HG03565 (cell line): Measurements from ENCODE around the gene HOXD3.

ENCODE experiments used
- ATAC-seq: cut with Tn5 transposase; IDR thresholded peaks from one replicate; pipeline ENCODE4 v1.9.1; 2021; ENCODE audit warnings: mild to moderate bottlenecking, moderate library complexity; ENCODE audit not compliant: unreplicated experiment

HOXD3 gene

DNA sequence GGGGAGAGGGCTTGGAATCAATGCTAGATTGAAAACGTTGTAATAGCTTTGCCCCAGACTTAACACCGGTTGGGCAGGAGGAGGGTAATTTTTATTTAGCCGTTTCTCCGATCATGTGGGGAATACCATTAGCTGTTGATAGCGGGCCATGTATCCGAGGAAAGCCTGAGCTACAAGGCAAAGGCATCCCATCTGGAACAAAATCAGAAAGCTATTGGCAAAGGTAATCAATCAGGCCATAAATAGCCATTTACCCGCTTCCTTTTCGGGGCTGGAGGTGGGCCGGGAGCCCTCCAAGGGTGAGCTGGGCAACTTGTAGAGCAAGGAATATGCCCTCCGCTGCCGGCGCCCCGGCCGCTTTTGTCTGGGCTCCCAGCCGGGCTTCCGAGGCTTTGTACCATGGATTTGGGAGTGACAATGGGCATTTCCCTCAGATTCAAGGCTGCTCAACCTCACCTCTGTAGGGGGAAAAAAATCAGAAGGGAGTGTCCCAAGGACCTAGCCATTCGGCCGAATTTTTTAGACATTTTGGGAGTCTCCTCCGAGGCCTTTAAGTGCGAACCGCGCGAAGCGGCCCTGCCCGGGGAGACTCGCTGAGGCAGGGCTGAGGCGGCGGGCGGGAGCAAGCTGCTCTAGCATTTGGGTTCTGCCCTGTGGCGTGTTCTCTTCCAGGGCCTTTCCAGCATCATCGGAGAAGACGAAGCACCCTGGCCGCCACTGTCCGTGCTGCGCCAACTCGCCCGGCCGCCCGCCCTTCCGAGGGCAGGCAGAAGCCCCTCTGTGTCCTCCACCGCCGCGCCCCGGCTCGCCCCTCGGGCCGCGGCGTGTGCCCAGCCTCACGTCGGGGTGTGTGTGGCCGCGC, 35.7 kb upstream of the HOXD3 start:
- ATAC-seq = no peak

DNA sequence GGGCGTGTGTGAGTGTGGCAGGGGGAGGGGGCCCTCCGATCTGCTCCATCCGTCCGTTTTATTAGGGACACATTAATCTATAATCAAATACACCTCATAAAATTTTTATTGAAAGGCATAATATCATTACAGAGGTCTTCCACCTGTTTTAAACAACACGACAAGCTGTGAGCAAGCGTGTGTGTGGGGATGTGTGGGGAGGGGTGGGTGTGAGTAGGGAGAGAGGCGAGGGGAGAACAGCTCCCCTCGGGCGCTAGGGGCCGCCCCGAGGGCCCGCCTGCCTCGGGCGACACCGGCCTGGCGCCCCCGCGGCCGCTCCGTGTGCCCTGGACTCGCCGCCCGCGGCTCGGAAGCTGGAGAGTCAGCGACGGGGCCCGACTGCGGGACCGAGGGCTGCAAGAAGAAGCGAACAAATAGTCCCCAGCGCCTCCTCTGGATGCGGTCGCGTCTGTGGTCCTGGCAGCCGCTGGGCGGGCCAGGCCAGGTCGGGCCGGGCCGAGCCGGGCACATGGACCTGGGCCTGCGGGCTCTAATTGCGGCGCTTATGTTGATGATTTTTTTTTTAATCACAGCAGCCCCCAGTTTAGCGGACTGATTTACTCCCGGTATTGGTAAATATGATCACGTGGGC, 34.9 kb upstream of the HOXD3 start:
- no peak for ATAC-seq

DNA sequence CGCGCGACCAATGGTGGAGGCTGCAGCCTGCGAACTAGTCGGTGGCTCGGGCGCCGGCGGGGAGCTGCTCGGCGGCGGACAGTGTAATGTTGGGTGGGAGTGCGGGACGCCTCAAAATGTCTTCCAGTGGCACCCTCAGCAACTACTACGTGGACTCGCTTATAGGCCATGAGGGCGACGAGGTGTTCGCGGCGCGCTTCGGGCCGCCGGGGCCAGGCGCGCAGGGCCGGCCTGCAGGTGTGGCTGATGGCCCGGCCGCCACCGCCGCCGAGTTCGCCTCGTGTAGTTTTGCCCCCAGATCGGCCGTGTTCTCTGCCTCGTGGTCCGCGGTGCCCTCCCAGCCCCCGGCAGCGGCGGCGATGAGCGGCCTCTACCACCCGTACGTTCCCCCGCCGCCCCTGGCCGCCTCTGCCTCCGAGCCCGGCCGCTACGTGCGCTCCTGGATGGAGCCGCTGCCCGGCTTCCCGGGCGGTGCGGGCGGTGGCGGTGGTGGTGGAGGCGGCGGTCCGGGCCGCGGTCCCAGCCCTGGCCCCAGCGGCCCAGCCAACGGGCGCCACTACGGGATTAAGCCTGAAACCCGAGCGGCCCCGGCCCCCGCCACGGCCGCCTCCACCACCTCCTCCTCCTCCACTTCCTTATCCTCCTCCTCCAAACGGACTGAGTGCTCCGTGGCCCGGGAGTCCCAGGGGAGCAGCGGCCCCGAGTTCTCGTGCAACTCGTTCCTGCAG, 34.3 kb upstream of the HOXD3 start, which contains the start of gene HOXD9:
Gene HOXD9, plus strand, starts transcription at position 37 of the 728 bp plus-strand sequence. Its CDS starts 50 bp downstream, at position 87.
- ATAC-seq = no peak

DNA sequence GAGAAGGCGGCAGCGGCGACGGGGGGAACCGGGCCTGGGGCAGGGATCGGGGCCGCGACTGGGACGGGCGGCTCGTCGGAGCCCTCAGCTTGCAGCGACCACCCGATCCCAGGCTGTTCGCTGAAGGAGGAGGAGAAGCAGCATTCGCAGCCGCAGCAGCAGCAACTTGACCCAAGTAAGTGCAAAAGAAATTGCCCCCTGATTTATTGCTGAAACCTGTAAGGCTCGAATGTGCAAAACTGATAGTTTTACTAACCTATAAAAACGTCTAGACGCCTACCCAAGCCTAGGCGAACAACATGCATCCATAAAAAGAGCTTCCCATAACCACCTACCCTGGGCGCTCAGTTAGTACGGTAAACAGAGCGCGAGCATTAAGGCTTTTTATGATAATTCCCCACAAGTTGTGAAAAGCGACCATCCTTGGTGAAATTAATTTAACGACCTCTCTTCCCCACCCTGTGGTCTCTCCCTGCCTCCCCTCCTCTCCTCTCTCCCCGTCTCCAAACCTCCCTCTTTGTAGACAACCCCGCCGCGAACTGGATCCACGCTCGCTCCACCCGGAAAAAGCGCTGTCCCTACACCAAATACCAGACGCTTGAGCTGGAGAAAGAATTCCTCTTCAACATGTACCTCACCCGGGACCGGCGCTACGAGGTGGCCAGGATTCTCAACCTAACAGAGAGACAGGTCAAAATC, 33.5 kb upstream of the HOXD3 start:
- ATAC-seq = no peak

- ATAC-seq = no peak
These were observed 32.8 kb upstream of the HOXD3 start for GRCh38 chr2:176124110-176124946.

GRCh38 chr2:176124947-176125771, 31.9 kb upstream of the HOXD3 start:
- no peak for ATAC-seq

DNA sequence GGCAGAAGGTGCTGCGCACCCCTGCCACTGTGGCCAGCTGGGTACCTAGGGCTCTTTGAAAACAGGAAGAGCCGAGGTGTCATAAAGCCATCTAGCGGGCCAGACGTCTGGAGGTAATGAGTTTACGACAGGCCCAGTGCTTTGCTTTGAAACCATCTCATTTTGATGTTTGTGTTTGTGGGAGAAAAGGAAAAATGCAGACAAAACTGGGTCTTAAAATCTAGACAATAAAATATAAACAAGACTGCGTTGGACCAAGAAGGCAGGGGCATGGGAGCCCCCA, 31.4 kb upstream of the HOXD3 start:
- ATAC-seq = no peak

DNA sequence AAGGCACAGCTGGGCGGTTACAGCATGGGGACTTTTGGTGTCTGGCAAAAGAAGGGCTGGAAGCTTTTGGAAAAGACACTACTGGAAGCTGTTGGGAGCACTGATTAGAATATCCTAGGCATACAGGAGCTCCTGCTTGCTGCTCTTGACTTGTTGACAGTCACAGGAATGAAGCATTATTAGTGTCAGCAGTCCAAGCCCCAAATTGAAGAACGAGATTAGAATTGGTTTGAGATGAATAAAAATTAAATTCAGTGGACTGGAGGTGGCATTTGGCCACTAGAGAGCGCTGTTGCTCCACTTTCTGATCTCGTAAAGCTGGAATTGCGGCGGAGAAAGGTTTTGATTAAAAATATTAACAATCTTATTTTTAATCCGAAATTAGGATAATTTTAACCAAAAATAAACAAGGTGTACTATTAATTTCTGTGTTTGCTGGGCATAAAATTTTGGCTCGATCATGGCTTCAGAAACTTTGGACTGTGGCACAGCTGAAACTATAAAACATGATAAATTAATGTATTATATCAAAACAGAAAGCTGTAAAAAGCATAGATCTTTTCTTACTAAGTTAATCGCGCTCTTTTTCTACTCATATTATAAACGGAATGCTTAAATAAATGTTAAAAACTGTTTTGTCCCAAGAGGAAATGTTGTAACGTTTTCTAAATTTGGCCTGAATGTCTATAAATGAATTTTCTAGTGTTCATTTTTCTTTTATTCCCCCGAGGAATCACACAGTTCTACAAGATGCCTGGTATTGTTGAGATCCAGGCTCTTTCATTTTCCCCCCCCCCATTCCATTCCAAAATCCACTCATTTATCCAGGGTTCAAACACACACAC, 30.0 kb upstream of the HOXD3 start:
- ATAC-seq = no peak

GRCh38 chr2:176127774-176128072, 29.4 kb upstream of the HOXD3 start:
- ATAC-seq = no peak

GRCh38 chr2:176128172-176128981, 28.7 kb upstream of the HOXD3 start:
- ATAC-seq = no peak

DNA sequence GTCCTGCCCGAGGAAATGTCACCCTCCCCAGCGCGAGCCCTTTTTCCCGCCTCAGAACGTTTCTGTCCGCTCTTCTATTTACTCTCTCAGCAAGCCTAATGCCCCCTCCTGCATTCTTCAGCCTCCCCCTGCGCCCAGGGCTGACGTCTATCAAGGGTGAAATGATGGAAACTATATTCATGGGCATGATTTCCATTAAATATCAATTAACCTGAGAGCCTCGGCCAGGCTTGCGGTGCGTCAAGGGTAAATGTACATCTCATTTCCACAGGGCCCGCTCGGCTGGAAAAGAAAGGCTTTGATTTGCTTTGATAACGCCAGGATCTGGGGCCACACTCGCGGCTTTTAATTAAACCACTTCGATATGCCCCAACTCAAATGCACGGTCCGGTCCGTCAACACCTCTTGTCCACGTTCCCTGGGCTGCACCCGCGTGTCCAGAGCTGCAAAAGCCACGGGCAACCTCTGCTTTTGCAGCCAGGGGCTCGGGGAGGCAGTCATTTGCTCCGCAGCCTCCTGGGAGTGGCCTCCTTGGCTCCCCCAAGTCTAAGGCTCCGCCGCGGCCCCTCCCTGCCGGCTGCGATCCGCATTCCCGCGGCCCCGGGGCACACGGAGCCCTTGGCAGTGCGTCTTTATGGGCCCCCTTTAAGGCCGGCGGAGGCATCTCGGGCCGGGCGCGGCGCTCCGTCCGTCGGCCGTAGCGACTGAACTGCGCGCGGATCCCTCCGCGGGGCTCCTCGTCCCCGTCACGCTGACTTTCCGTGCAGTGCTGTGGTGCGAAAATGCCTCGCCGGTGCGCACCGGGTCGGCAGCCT, 27.9 kb upstream of the HOXD3 start, which contains the start of gene HOXD8:
Gene HOXD8, plus strand, starts transcription at position 724 of the 815 bp plus-strand sequence. CDS start 662 bp downstream, outside the sequence.
- ATAC-seq = no peak

- no peak for ATAC-seq
These were observed 27.3 kb upstream of the HOXD3 start for GRCh38 chr2:176129813-176130146.

- no peak for ATAC-seq
These were observed 26.8 kb upstream of the HOXD3 start for GRCh38 chr2:176130147-176130956.

DNA sequence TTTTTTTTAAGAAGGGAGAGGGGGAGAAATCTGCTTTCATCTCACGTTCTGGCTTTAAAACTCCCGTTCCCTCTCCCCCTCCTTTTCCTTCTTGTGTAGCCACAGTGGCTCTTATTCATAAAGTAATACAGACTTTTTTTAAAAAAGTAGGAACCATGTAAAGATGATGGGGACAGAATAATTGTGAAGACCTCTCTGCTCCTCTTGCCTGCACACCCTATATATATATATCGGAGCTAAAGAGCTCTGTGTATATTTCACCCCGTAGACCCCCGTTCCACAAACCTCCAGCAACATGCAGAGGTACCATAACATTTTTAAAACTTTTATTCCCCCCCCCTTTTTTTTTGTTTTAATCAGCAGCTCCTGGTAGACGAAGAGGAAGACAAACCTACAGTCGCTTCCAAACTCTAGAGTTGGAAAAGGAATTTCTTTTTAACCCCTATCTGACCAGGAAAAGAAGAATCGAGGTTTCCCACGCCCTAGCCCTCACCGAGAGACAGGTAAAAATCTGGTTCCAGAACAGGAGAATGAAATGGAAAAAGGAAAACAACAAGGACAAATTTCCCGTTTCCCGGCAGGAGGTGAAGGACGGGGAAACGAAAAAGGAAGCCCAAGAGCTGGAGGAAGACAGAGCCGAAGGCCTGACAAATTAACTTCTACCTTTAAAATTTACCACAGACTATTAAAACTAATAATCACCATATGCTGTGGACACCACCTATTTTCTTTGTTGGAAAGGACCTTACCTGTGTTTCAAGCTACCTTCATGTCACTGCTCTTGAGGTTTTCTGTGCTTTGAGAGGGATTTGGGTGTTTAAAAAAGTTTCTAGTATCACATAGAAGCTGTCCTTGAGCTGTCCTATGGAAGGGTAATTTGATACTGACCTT, 25.9 kb upstream of the HOXD3 start:
- no peak for ATAC-seq

- no peak for ATAC-seq
These were observed 25.3 kb upstream of the HOXD3 start for GRCh38 chr2:176131848-176132158.
